B cell (primary cell): Measurements from ENCODE around the gene SERINC5.

Source experiments
- CTCF ChIP-seq: fragments of 200-600 bp; IDR thresholded peaks from one replicate; pipeline ENCODE4 v1.8.0; 2022; ENCODE audit warnings: antibody characterized with exemption, mild to moderate bottlenecking
- EZH2 ChIP-seq: IDR thresholded peaks from 2 replicates; pipeline ENCODE4 v1.6.1; 2012; ENCODE audit warnings: borderline replicate concordance, low read depth, mild to moderate bottlenecking, moderate library complexity, low read length; ENCODE audit not compliant: insufficient read depth, poor library complexity, severe bottlenecking

- no peak for TF ChIP-seq CTCF
- TF ChIP-seq EZH2, result no peak
Observed at GRCh38 chr5:80243567-80243966, 12.3 kb downstream of the SERINC5 start.
